Activated CD4-positive, alpha-beta T cell treated with anti-CD3 and anti-CD28 coated beads, Interleukin-2, Interleukin-6, amounts not matched to agents 100 ng/mL and 50 ng/mL, durations not matched to agents 16 hours and 8 hours (primary cell): ENCODE data around the gene WDR54.
"Not testable (repeated sequence)": the region's sequence is repeated elsewhere in the genome, so short reads cannot be mapped to it uniquely, and the experiment has no call there.

Source experiments
- DNase-seq: peaks from one replicate; pipeline ENCODE4 v3.0.0-alpha.2; 2020

Gene WDR54

DNA sequence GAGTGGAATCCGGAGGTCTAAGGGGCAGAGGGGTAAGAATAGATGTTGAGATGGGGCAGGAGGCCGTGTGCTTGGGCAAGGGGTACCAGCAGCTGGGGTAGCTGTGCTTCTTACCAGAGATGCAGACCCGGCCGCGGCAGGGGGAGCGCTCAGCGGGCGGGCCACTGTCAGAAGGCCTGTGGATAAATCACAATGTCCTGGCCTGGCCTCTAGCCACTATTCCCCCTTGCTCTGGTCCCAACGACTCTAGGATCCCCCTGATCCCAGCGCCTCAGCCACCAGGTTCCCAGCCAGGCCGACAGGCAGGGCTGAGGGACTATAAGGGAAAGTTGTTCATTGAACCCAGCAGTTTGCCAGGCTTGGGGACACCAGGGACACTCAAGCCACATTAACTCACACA, 9.0 kb downstream of the WDR54 start:
- DNase-seq: no peak

DNA sequence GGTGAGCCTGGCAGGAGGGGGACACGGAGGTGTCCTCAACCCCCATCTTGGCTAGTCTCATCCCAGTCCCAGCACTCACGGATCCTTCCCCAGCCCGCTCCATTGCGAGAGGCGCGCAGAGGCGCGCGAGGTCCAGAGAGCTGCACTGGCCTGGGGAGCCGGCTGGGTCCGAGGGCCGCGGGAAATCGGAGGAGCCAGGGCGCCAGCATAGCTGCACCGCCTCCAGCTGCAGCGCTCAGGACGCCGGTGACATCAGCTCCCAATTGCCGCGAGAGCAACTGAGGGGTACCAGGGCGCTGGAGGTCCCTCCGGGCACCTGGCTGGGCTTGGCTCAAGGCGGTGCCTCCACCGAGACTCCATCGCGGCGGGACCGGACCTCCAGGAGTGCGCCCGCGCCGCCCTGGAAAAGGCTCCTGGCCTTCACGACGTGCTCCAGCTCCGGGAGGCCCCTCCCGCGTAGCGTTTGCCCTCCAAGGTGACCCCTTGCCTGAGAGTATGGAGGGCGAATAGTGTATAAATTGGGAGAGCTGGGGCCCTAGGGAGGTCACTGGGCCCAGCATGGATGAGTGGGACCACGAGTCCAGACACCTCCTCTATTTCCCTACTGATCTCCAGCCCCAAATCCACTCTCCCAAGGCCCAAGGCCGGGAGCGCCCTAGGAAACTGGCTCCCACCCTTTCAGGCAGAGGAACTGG, 14.7 kb downstream of the WDR54 start:
- DNase-seq: no peak

- no peak for DNase-seq
Observed at GRCh38 chr2:74436848-74437695, 15.5 kb downstream of the WDR54 start.

GRCh38 chr2:74438248-74438647, 16.7 kb downstream of the WDR54 start:
- no peak for DNase-seq

GRCh38 chr2:74439373-74439772, 17.8 kb downstream of the WDR54 start:
- no peak for DNase-seq

DNA sequence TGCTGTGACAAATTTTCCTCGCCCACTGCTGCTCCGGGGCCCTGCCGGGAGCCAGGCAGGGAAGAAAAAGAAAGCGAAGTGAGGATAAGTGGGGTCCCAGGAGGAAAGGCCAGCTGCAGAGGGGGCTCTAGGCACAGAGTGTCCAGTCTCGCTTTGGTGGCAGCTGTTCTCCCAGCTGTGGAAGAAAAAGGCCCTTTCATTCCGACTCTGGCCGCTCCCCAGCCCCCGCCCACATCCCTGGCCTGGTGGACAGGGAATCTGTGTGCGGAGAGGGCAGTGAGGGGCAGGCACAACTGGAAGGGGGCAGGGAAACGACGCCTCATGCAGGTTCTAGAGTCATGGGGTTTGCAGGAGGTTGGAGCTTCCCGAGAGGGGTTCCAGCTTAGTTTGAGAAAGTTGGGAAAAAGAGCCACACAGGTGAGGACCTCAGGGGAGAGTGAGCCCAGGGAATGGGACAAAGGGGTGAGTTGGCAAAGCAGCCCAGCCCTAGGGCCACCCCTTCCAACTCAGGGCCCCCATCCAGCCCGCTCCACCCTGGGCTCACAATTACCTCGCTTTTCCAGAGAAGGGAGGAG, 18.4 kb downstream of the WDR54 start:
- no peak for DNase-seq

DNA sequence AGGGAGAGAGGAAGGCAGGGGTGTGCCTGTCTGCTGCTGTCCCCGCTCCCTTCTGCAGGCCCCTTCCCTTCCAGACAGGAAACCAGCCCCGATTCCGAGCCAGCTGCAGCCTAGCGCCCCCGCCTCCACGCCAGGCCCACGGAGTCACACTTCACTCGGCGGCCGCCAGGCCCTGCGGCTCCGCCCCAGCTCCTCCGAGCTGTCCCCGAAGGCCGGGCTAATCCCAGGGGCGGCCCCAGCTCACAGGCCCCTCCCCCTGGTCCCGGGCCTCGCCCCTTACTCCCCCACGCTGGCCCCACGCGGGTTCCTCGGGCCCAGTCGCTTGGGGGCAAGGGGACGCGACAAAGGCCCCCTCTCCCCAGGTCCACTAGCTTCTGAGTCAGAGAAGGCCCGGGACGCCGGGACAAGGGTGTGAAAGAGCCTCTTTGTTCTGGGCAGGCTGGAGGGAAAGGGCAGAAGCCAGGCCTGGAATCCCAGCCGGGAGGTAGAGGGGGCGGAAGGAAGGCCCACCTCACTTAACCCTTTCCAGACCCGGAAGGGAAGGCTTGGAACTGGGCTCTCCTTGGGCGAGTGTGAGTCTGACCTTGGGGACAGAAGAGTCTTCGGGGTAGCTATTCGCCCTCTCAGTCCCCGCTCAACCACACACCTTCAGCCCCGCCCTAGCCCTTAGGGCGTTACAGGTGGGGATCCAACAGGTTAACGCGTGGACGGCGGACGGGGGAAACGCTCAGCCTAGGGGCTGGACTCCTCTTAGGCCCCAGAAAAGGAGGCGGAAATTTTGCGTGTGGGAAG, 19.0 kb downstream of the WDR54 start:
- peak; percentile 51 for DNase-seq

DNA sequence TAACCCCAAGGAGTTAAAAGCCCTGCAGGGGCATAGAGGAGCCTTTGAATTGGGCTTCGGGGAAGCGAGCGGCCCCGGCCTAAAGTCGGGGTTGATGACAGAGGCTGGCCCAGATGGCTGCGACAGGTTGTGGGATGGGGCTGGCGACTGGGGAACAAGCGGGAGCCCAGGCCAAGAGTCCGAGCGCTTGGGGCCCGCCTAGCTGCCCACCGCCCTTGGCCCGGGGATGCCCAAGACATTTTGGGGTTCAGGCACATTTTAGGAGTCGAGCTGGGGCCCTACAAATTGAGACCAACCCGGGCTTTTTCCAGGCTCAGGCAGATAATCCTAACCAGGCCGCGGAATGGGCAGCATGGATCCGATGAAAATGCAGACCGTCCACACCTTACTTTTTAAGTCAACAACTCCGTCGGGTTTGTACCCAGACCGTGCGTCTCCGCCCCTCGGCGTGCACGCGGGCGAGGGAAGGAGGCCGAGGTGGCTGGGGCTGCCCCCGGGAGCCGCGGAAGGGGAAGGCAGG, 19.7 kb downstream of the WDR54 start:
- DNase-seq: no peak

DNA sequence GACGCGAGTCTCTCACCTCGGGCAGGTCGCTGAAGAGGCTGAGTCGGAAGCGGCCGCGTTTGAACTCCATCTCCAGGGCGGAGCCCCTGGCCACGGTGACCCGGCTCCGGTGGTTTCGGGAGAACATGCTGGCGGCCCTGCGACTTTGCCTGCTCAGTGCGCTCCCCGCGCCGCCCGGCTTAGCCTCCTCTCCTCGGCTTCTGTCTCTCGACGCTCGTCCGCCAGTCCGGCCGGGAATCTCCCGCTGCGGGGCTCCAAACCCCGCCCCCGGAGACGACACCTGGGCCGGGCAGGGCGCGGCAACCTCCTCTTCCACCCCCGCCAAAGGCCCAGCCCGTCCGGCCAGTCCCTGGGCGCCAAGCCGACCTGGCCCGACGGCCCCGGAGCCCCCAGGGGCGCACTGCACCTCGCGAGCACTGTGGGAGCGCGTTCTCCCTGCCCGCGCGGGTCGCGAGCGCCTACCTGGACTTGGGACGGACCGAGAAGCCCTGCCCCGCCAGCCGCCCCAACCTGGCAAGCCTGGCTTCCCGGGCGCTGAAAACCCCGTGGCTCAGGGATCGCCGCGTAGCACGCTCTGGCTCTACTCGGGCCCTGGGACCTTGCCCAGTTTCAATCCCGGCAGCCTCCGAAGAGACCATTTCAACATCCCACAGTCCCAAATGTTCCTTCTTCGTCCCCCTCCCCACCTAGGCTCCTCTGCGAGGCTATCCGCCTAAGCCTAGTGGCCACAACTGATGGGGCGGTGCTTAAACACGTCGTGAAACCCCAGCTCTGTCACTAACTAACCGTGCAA, 20.4 kb downstream of the WDR54 start, which contains the start of gene RTKN:
RTKN (minus strand) TSS at position 248 of the 793 bp plus-strand sequence; CDS start at position 127, 121 bp downstream.
- DNase-seq: no peak

DNA sequence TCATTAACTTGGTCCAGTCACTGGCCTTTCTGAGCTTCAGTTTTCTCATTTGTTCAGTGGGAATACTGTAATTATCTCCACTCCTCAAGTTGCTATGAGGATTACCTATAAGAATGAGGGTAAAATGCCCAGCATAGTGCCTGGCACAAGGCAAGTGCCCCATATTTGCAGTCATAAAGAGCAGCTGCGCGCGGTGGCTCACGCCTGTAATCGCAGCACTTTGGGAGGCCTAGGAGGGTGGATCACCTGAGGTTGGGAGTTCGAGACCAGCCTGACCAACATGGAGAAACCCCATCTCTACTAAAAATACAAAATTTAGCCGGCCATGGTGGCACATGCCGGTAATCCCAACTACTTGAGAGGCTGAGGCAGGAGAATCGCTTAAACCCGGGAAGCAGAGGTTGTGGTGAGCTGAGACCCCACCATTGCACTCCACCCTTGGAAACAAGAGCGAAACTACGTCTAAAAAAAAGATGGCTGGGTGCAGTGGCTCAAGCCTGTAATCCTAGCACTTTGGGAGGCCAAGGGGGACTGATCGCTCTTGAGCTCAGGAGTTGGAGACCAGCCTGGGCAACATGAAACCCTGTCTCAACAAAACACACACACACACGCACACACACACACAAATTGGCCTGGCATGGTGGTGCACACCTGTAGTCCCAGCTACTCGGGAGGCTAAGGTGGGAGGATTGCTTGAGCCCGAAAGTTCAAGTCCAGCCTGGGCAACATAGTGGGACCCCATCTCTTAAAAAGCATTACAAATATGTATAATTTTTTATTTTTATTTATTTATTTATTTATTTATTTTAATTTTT, 21.2 kb downstream of the WDR54 start:
- not testable (repeated sequence) for DNase-seq

DNA sequence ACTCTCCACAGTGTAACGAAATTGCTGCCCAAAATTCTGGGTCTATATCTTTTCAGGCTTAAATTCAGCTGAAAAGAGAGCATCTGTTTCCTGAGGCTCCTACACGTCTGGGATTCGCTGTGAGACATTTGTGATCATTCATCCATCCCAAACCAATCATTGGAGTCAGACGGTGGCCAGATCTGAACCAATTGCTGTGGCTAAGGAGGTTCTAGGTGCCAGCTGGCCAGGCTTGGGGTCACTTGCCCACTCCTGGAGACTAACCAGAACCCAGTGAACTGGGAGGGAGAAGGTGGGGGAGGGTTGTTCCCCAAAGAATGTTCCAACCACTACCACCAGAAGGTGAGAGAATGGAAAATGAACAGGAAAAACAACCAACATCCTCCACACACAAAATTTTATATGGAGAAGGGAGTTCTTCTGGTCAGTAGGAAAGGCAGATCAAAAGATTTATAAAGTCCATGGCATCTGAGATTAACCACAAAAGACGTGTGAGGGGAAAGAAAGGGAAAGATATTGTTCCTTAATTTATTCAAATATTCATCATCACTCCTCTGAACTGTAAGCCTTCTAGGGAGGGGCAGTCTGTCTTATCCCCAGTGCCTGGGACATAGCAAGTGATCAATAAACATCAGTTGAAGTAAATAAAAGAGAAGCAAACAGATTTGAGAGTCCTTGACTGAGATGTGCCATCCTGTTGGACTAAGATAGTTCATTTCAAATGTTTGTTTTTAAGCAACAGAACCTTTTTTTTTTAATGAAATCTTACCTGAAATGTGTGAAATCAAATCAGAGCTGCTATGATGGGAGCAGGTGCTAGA, 23.2 kb downstream of the WDR54 start:
- DNase-seq: no peak

DNA sequence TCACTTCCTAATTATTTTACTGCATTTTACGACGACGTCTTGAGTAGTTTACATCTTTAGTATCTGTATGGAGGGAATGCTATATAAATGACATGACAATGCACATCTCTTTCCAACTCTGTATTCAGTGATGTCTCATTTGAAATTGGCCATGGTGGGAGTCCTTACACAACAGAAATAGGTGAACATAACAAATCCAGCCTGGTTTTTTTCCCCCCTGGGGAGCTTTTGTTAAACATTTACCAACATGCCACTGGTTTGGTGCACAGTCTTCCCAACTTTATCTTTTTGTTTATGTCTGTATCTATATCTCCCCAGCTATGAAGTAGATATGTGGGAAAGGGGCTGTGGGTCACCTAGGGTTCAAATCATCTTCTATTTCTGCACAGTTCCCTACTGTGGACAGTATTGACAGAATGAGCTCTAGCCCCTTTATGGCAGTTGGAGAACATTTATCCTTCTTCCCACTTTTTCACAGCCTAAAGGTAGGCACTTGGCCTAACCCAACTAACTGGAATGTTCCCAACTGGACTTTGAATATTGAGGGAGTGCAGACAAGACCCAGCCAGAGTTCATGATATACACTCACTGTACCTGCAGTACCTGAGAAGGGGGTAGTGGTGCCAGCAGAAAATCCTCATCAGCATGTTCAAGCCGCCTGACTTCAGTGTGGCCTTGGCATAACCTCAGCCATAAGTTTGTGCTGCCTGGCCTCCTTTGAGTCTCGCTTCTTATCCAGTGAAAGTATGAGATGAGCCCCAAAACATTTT, 25.9 kb downstream of the WDR54 start:
- DNase-seq: no peak

DNA sequence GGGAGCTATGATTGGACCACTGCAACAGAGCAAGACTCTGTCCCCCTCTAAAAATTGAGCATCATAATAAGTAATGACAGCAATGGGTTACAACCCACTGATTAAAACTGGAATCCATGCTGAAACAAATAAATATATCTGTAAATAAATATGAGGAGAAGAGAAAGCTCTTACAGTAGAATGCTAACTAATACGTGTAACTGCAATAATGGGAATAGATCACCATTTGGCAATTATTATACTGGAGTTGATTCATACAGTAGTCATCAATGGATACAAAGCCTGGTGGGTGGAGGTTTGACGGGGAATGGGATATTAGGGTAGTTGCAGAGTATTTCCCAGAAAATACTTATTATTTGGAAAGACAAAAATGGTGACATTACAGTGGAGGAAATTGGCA, 27.2 kb downstream of the WDR54 start:
- DNase-seq: no peak

- no peak for DNase-seq
Observed at GRCh38 chr2:74450570-74451190, 29.1 kb downstream of the WDR54 start.

DNA sequence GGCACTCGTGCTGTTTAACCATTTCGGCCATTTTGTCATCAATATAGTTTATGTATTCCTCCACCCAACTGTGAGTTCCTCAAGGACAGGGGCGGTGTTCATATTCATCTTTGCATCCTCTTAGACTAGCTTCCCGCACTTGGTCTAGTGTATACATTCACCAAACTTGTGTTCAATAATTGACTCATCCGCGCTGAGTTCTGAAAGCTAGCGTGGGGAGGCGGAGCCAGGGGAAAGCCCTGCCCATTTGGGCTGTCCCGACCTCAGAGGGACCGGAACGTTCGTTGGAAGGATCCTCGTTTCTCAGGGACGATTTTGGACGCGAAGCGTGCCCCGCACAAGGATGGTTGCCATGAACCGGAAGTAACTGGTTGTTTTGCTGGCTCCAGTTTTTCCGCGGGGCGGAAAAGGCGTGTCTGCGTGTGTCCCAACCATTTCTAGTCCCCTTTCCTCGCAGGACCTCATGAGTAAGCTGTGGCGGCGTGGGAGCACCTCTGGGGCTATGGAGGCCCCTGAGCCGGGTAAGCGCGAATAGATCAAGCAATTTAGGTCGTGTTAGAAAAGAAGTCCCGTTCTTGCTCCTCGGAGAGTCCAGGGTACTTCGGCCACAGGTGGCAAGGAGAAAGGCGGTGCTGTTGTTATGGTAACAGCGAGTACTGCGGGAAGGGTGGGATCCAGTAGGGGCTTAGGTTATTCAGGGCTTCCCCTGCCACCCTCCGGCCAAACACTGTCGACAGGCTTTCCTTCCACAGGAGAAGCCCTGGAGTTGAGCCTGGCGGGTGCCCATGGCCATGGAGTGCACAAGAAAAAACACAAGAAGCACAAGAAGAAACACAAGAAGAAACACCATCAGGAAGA, 33.4 kb downstream of the WDR54 start, which contains the start of gene INO80B:
INO80B (plus strand) TSS at position 434 of the 858 bp plus-strand sequence; CDS start at position 464, 30 bp downstream.
- peak; percentile 99 for DNase-seq

- no peak for DNase-seq
Observed at GRCh38 chr2:74457129-74457548, 35.6 kb downstream of the WDR54 start.

DNA sequence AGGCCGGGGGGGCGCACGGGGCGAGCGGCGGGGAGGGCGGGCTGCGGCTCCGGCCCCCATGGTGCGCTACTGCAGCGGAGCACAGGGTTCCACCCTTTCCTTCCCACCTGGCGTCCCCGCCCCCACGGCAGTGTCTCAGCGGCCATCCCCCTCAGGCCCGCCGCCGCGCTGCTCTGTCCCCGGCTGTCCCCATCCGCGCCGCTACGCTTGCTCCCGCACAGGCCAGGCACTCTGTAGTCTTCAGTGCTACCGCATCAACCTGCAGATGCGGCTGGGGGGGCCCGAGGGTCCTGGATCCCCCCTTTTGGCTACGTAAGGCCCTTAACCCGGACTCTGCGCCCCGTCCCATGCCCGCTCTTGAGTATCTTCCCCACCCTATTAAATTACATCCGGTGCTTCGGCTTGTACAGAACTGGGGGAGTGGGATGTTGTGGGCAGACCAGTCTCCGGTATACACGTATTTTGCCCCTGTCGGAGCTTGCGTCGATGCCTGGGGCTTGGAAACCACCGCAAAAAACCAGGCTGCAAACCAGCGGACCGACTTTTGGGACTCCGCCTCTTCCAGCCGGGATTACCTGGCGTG, 36.1 kb downstream of the WDR54 start:
- DNase-seq: peak; percentile 83
